GM12874 (cell line): Measurements from ENCODE around the gene TOM1L2.

Experiments used
- TF ChIP-seq, protein P1 (sequence below): IDR thresholded peaks from 2 replicates; pipeline ENCODE4 v1.5.1; 2011; ENCODE audit warnings: low read depth, mild to moderate bottlenecking, control low read depth, low read length, moderate library complexity; ENCODE audit not compliant: insufficient read depth

The TOM1L2 gene

DNA sequence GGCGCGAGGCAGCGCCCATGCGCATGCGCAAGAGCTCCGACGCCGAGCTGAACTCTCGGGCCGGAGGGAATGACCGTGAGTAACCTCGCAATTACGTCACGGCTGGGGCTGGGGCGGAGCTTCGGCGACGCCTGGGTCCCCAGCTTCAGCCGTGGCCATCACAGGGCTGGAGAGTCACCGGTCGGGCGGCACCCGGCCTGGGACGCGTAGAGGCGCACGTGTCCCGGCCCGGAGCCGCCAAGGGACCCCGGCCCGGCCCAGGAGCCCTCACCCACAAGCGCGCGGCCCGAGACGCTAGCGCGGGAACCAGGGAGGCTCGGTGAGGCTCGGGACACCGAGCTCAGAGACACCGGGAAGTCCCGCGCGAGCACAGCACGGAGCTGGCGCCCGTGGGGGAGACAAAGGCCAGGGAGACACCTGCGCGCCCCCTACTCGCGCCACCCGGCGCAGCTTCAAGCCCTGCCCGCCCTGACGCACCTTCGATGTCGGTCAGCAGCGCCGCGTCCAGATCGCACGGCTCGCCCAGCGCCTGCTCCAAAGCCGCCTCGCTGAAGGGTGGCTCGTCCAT lies 135.9 kb downstream of the TOM1L2 start:
- TF ChIP-seq, protein P1, sequence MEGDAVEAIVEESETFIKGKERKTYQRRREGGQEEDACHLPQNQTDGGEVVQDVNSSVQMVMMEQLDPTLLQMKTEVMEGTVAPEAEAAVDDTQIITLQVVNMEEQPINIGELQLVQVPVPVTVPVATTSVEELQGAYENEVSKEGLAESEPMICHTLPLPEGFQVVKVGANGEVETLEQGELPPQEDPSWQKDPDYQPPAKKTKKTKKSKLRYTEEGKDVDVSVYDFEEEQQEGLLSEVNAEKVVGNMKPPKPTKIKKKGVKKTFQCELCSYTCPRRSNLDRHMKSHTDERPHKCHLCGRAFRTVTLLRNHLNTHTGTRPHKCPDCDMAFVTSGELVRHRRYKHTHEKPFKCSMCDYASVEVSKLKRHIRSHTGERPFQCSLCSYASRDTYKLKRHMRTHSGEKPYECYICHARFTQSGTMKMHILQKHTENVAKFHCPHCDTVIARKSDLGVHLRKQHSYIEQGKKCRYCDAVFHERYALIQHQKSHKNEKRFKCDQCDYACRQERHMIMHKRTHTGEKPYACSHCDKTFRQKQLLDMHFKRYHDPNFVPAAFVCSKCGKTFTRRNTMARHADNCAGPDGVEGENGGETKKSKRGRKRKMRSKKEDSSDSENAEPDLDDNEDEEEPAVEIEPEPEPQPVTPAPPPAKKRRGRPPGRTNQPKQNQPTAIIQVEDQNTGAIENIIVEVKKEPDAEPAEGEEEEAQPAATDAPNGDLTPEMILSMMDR: no peak

DNA sequence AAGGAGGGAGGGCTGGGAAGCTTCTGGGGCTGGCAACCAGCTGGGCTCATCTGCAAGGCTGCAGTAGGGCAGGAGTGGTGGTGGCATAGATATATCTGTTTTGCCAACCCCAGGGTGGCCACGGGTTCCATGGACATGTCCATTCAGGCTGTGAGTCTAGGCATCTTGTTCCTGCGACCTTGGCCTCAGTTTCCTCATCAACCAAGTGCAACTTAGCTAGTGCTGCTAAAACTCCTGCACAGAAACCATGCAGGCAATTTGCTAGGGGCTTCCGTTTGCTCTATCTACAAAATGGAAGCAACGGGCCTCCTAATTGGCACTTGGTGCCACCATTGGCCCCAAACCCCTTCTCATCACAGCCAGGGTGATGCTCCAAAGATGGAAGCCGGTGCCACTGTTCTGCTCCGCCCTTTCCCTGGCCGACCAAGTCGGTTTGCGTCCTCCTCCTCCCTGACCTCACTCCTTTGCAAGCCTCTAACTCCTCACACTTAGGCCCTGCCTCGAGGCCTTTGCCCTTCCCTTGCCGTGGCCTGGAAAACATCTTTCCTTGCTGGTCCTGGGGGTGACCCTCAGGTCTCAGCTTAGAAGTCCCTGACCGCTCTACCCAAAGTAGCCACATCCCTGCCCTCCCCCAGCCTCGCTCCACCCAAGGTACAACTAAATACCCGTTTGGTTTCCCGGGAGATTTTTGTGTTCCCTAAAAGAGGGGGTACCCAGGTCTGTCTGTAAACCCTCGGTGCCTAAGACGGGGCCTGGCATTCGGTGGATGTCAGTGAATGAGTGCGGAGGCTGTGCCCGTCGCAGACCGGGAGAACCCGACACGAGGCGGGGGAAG lies 136.6 kb downstream of the TOM1L2 start:
- TF ChIP-seq, protein P1: no peak

DNA sequence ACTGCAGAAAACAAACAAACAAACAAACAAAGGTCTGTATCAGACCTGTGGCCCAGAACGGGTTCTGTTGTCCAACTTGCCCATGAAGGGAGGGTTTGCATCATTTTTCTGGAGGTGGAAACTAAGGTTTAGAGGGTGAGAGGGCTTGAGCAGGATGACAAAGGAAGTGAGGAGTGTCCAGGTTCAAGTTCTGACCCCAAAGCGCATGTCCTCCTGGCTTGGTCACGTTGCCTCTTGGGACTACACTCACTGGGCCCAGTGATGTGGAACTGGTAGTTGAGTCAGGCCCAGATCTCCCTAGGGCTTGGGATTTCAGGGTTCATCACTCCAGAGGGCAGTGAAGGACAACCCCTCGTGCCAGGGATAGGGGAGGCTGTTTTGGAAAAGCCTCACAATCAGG lies 137.2 kb downstream of the TOM1L2 start:
- TF ChIP-seq, protein P1: no peak

DNA sequence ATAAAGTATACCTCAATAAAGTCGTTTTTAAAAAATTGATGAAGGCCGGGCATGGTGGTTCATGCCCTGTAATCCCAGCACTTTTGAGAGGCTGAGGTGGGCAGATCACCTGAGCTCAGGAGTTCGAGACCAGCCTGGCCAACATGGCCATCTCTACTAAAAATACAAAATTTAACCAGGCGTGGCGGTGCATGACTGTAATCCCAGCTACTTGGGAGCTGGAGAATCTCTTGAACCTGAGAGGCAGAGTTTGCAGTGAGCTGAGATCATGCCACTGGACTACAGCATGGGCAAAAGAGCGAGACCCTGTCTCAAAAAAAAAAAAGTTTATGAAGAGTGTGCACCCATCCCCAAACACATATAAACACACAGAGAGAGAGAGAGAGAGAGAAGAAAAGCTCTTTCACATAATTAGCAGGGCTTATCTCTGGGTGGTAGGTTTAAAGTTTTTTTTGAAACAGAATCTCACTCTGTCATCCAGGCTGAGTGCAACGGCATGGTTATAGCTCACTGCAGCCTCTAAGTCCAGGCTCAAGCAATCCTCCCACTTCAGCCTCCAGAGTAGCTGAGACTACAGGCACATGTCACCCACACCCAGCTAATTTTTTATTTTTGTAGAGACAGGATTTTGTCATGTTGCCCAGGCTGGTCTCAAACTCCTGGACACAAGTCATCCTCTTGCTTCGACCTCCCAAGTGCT lies 138.4 kb downstream of the TOM1L2 start:
- TF ChIP-seq, protein P1: no peak

DNA sequence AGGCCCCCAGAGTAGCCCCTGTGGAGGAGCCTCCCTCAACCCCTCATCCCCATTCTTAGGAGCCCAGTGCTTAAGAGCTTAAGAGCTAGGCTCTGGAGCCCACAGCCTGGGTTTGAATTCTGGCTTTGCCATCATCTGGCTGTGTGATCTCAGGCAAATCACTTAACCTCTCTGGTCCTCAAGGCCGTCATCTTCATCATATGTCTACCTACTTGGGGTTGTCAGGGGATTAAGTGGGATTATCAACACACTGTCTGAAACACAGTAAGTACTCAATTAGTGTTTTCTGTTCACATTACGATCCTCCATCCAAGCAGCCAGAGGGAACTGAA lies 140.2 kb downstream of the TOM1L2 start:
- TF ChIP-seq, protein P1: no peak

DNA sequence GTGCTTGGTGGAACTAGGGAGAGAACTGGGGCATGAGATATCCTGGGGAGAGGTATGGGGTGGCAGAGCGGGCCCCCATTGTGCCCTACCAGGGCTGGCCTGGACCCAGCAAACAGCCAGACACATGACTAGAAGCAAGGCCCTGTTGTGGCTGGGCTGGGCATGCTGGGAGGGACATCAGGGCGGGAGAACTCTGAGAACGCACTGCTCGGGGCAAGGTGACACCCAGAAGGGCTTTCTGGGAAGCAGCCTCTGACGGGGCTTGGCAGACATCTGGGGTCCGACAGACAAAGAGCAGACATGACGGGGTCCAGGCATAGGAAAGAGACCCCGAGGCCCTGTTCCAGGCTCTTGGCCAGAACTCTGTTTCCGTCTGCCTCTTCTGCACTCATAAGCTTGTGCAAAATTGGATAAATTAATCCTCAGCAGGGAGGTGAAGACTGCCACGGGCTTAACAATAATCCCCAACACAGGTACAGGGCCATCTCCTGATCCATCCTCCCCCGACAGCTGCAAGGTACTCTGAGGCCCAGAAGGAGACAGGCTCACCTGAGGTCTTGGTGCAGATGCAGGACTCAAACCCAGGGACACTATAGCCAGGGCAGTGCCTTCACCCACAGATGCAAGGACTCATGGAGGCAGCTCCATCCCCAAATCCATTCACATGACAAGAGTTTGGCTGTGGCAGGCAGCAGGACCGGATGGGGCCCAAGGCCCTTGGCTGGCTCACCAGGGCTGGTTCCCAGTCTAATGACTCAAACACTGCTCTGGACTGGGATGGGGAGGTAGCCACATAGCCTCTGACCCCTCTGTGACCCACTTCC lies 140.8 kb downstream of the TOM1L2 start:
- TF ChIP-seq, protein P1: no peak
